H7 (cell line): Measurements from ENCODE around the gene MORF4L1. TPM values are rescaled to one million over a fixed set of nuclear protein-coding genes. Genes with fewer than 3 reads are reported as not detected.
A peak's percentile ranks its signal among the peaks of the same experiment; 100 is the strongest.

Experiments used
- DNase-seq: peaks from one replicate; pipeline ENCODE4 v3.0.0; 2012
- H3K27me3 ChIP-seq: 2 replicates; pipeline ENCODE4 v1.6.0; 2011; ENCODE audit warnings: mild to moderate bottlenecking, low read length; ENCODE audit not compliant: control insufficient read depth, insufficient read depth
- H3K36me3 ChIP-seq: replicated peaks from 2 replicates; pipeline ENCODE4 v1.5.1; 2011; ENCODE audit warnings: low read length; ENCODE audit not compliant: control insufficient read depth, insufficient read depth
- H3K4me3 ChIP-seq: 2 replicates; pipeline ENCODE4 v1.5.1; 2011; ENCODE audit warnings: low read depth, mild to moderate bottlenecking, control low read depth, low read length, moderate library complexity; ENCODE audit not compliant: insufficient read depth
- total RNA-seq: library from RNA; depleted of rRNA; stranded (reverse); fragments of >200 nt; shearing (Covaris generic); gene quantifications from 2 replicates; pipeline ENCODE4 v1.2.3, GENCODE V29; 2014

MORF4L1 gene
- total RNA-seq, 1 experiment from 2014 or later: 235 TPM

- H3K27me3 ChIP-seq: no peaks in the 10 kb centered on the region
- peaks cover under 1% of the 10 kb centered on the region; the same call in 1 of the 2 replicates for H3K36me3 ChIP-seq
- no peak overlapping the region for H3K4me3 ChIP-seq
- no peak for DNase-seq
These were observed 59.6 kb downstream of the MORF4L1 start for GRCh38 chr15:78932258-78932808.

- DNase-seq: no peak
- Histone ChIP-seq H3K36me3 (no peaks in the 10 kb centered on the region), H3K4me3 (no peak overlapping the region), H3K27me3 (no peaks in the 10 kb centered on the region)
These were observed 60.6 kb downstream of the MORF4L1 start for GRCh38 chr15:78933187-78933822.

DNA sequence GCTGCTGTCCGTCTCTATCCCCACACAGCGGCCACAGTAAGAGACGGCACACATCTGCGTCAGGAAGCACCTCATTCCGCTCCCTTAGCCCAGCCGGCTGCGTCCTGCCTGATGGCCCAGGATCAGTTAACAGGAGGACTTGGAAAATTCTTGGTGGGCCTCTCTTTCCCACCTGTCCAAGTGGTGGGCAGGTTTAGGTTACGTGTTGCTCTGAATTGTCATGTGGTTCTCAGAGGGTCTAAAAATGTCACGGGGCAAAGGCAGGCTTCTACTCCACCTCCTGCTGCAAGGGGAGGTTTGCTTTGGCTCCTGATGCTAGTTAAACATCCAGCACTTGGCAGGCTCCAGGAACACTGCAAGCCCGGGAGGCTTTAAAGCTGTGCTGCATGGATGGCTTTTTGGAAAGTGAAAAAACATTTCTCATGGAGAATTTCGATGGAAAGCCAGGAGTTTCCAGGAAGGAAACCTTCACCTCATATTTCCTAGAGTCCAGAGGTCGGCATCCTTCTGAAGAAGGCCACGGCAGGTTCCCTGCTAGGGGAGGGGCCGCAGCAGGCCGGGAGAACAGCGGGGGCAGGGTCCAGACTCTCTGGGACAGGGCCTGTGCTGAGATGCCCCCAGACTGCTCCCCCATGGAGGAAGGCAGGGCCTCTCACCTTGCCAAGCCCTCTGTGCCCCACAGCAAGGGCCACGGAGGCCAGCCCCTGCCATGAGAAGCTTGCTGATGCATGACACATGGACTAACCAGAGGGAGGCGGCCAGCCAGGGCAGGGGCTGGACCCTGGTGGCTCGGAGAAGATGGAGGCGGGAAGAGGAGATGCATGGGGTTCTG lies 61.3 kb downstream of the MORF4L1 start:
- DNase-seq: peak; percentile 45
- Histone ChIP-seq H3K4me3 (no peak overlapping the region), H3K27me3 (no peaks in the 10 kb centered on the region)

GRCh38 chr15:78934655-78935023 lies 61.9 kb downstream of the MORF4L1 start:
- DNase-seq: no peak
- Histone ChIP-seq H3K4me3 (no peak overlapping the region), H3K27me3 (no peaks in the 10 kb centered on the region), H3K36me3 (no peaks in the 10 kb centered on the region)

More for the DNA sequence above, 61.3 kb downstream of the MORF4L1 start:
- no peaks in the 10 kb centered on the region for H3K36me3 ChIP-seq

DNA sequence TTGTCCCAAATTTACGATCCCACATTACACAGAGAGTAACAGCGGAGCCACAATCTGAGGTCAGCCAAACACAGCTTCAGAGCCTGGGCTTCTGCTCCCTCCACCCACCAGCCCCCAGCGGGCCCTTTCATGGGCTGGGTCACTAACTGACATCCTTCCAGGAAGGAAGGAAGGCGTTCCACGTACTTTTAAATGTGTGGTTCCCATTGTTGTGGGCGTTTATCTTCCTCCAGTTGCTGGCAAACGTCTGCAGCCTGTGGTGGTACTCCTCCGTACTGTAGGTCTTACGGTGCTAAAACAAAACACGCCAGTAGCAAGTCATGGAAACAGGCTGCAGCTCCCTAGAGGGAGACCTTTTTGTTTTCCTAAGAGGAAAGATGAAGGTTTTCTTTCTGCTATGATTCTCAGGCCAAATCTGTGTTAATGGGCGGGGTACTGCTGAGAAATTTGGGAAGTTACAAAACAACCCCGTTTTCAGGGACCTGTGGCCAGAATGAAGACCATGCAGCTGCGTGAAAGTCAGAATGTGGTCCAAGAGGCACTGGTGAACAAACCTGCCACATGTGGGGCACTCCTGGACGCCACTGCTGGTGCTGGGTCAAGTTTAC lies 64.5 kb downstream of the MORF4L1 start:
- Histone ChIP-seq H3K4me3 (no peak overlapping the region), H3K27me3 (no peaks in the 10 kb centered on the region), H3K36me3 (no peaks in the 10 kb centered on the region)
- no peak for DNase-seq

DNA sequence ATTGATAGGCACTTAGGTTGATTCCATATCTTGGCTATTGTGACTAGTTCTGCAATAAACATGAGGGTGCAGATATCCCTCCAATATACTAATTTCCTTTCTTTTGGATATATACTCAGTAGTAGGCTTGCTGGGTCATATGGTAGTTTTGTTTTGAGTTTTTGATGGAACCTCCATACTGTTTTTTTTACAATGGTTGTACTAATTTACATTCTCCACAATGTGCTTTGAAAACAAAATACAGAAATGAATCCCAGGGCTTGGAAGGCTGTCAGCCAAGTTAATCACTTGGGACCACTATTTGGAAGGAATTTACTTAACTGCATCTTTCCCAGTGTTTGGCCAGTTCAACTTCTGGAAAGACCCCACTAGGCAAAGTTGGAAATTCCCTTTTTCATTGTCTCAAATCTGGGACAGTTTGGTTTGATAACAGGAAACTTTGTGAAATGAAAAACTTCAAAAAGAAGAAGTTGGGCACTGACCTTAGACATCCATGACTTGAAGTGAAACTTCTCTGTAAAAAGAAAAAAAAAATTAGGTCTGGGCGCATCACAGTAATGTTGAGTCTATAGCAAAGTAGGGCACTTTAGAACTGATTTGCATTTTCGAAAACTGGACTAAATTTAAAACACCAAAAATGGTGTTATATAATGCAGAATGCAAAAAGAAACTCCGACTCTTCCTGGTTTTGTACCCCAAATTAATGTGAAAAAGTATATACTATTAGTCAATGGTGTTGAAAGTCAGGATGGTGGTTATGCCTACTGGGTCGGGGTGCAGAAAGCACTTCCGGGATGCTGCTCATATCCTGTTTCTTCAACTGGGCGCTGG lies 66.2 kb downstream of the MORF4L1 start:
- Histone ChIP-seq H3K27me3 (peaks cover 3% of the 10 kb centered on the region), H3K36me3 (no peaks in the 10 kb centered on the region), H3K4me3 (no peak overlapping the region)
- no peak for DNase-seq

GRCh38 chr15:78942741-78943140 lies 70.1 kb downstream of the MORF4L1 start:
- H3K27me3 ChIP-seq: peaks cover 17% of the 10 kb centered on the region
- H3K4me3 ChIP-seq: no peak overlapping the region
- no peak for DNase-seq
- H3K36me3 ChIP-seq: no peaks in the 10 kb centered on the region

- peak; percentile 56 for DNase-seq
- no peak overlapping the region for H3K4me3 ChIP-seq
- H3K36me3 ChIP-seq: no peaks in the 10 kb centered on the region
- H3K27me3 ChIP-seq: peaks cover 17% of the 10 kb centered on the region
These were observed 71.0 kb downstream of the MORF4L1 start for GRCh38 chr15:78943692-78944091.

- no peak for DNase-seq
- Histone ChIP-seq H3K4me3 (peak overlapping the region; percentile 58), H3K36me3 (no peaks in the 10 kb centered on the region), H3K27me3 (peaks cover 17% of the 10 kb centered on the region)
These were observed 71.5 kb downstream of the MORF4L1 start for GRCh38 chr15:78944202-78944625.

GRCh38 chr15:78944669-78945407 lies 72.1 kb downstream of the MORF4L1 start, which contains the start of gene CTSH:
TSS of gene CTSH (minus strand) at chr15:78945046. CDS start at chr15:78944981, 65 bp downstream.
- Histone ChIP-seq H3K36me3 (no peaks in the 10 kb centered on the region), H3K27me3 (peaks cover 17% of the 10 kb centered on the region), H3K4me3 (peak within 1 kb of the TSS; percentile 58)
- peak; percentile 98 for DNase-seq

DNA sequence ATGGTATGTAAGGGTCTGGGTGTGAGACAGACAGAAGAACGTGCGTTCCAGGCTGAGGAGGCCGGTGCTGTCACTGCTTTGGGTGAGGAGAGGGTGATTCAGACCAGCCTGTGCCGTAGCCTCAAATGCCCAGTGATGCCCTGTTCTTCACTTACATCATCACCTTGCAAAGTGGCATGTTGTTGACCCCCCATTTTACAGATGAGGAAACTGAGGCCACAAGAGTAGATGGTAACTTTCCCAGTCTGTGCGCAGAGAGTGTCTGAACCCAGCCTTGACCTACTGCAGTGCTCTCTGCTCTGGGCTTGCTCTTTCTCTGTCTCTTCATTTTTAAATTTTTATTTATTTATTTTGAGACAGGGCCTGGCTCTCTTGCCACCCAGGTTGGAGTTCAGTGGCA lies 73.8 kb downstream of the MORF4L1 start:
- DNase-seq: peak; percentile 5
- Histone ChIP-seq H3K36me3 (no peaks in the 10 kb centered on the region), H3K4me3 (no peak overlapping the region), H3K27me3 (peaks cover 17% of the 10 kb centered on the region)

GRCh38 chr15:78947506-78947905 lies 74.8 kb downstream of the MORF4L1 start:
- Histone ChIP-seq H3K27me3 (peaks cover 17% of the 10 kb centered on the region), H3K36me3 (no peaks in the 10 kb centered on the region), H3K4me3 (no peak overlapping the region)
- no peak for DNase-seq
